Activated naive CD4-positive, alpha-beta T cell treated with Interleukin-2 at 50 U/mL for 16 hours (primary cell): ENCODE measurements around the gene ST6GALNAC3.

Source experiments
- DNase-seq: peaks from one replicate; pipeline ENCODE4 v3.0.0-alpha.2; 2020

Gene ST6GALNAC3

GRCh38 chr1:76256289-76257223 is 182.0 kb downstream of the ST6GALNAC3 start:
- DNase-seq: no peak

- no peak for DNase-seq
Measured at GRCh38 chr1:76257823-76258222, 183.3 kb downstream of the ST6GALNAC3 start.

- DNase-seq: no peak
Measured at GRCh38 chr1:76259270-76259669, 184.7 kb downstream of the ST6GALNAC3 start.

GRCh38 chr1:76260279-76260678 is 185.7 kb downstream of the ST6GALNAC3 start:
- DNase-seq: no peak

GRCh38 chr1:76262601-76263000 is 188.1 kb downstream of the ST6GALNAC3 start:
- DNase-seq: no peak

- DNase-seq: no peak
Measured at GRCh38 chr1:76264642-76265041, 190.1 kb downstream of the ST6GALNAC3 start.

GRCh38 chr1:76266762-76267161 is 192.2 kb downstream of the ST6GALNAC3 start:
- DNase-seq: no peak

GRCh38 chr1:76267631-76268030 is 193.1 kb downstream of the ST6GALNAC3 start:
- DNase-seq: no peak

- no peak for DNase-seq
Measured at GRCh38 chr1:76268341-76268740, 193.8 kb downstream of the ST6GALNAC3 start.

- no peak for DNase-seq
Measured at GRCh38 chr1:76269155-76269554, 194.6 kb downstream of the ST6GALNAC3 start.

- DNase-seq: no peak
Measured at GRCh38 chr1:76274302-76274701, 199.8 kb downstream of the ST6GALNAC3 start.

- no peak for DNase-seq
Measured at GRCh38 chr1:76274718-76275117, 200.2 kb downstream of the ST6GALNAC3 start.

- no peak for DNase-seq
Measured at GRCh38 chr1:76278711-76279100, 204.2 kb downstream of the ST6GALNAC3 start.

- DNase-seq: no peak
Measured at GRCh38 chr1:76279101-76279748, 204.7 kb downstream of the ST6GALNAC3 start.

- DNase-seq: no peak
Measured at GRCh38 chr1:76281306-76281705, 206.8 kb downstream of the ST6GALNAC3 start.

GRCh38 chr1:76284842-76285241 is 210.3 kb downstream of the ST6GALNAC3 start:
- no peak for DNase-seq

- DNase-seq: no peak
Measured at GRCh38 chr1:76285578-76286135, 211.1 kb downstream of the ST6GALNAC3 start.

GRCh38 chr1:76287917-76288316 is 213.4 kb downstream of the ST6GALNAC3 start:
- no peak for DNase-seq

- DNase-seq: no peak
Measured at GRCh38 chr1:76288758-76289483, 214.4 kb downstream of the ST6GALNAC3 start.

GRCh38 chr1:76289692-76290091 is 215.1 kb downstream of the ST6GALNAC3 start:
- DNase-seq: no peak

GRCh38 chr1:76290271-76290670 is 215.7 kb downstream of the ST6GALNAC3 start:
- DNase-seq: no peak

GRCh38 chr1:76291191-76291590 is 216.6 kb downstream of the ST6GALNAC3 start:
- DNase-seq: no peak

GRCh38 chr1:76291737-76292136 is 217.2 kb downstream of the ST6GALNAC3 start:
- DNase-seq: no peak
